H9 (cell line): ENCODE results near the gene FBP2. TPM values are rescaled to one million over a fixed set of nuclear protein-coding genes. Genes with fewer than 3 reads are reported as not detected.

Experiments used
- DNase-seq: peaks from one replicate; pipeline ENCODE4 v3.0.0-alpha.2; 2017
- H2AFZ ChIP-seq: one replicate; pipeline ENCODE4 v1.6.1; 2013; ENCODE audit warnings: mild to moderate bottlenecking, low read length, control low read depth, moderate library complexity
- H2AK5ac ChIP-seq: 2 replicates; pipeline ENCODE4 v1.6.1; 2013; ENCODE audit warnings: low read length, control low read depth, mixed read lengths; ENCODE audit not compliant: insufficient read length
- H2BK120ac ChIP-seq: one replicate; pipeline ENCODE4 v1.6.1; 2013; ENCODE audit warnings: low read depth, mild to moderate bottlenecking, low read length, control low read depth, inconsistent platforms; ENCODE audit not compliant: poor library complexity, severe bottlenecking
- H2BK12ac ChIP-seq: 2 replicates; pipeline ENCODE4 v1.6.1; 2013; ENCODE audit warnings: low read length, control low read depth, mixed read lengths, low read depth; ENCODE audit not compliant: insufficient read length
- H2BK15ac ChIP-seq: 2 replicates; pipeline ENCODE4 v1.6.1; 2013; ENCODE audit warnings: low read depth, low read length, control low read depth
- H2BK20ac ChIP-seq: one replicate; pipeline ENCODE4 v1.6.1; 2013; ENCODE audit warnings: low read depth, mild to moderate bottlenecking, low read length, control low read depth, inconsistent platforms; ENCODE audit not compliant: poor library complexity, severe bottlenecking
- H2BK5ac ChIP-seq: 2 replicates; pipeline ENCODE4 v1.6.1; 2013; ENCODE audit warnings: low read length, control low read depth, mixed read lengths; ENCODE audit not compliant: insufficient read length
- H3K14ac ChIP-seq: 2 replicates; pipeline ENCODE4 v1.6.1; 2013; ENCODE audit warnings: low read length, control low read depth; ENCODE audit not compliant: insufficient read depth
- H3K18ac ChIP-seq: 2 replicates; pipeline ENCODE4 v1.6.1; 2013; ENCODE audit warnings: low read depth, mild to moderate bottlenecking, mixed read lengths, low read length, control low read depth; ENCODE audit not compliant: insufficient read length
- H3K23ac ChIP-seq: 2 replicates; pipeline ENCODE4 v1.6.1; 2013; ENCODE audit warnings: low read length, control low read depth, mixed read lengths, low read depth; ENCODE audit not compliant: insufficient read length
- H3K23me2 ChIP-seq: 2 replicates; pipeline ENCODE4 v1.6.1; 2013; ENCODE audit warnings: low read depth, mild to moderate bottlenecking, mixed read lengths, low read length, control low read depth; ENCODE audit not compliant: insufficient read length, poor library complexity, severe bottlenecking
- H3K27ac ChIP-seq: 2 replicates; pipeline ENCODE4 v1.5.1; 2013; ENCODE audit warnings: low read length, control low read depth, mixed read lengths, low read depth; ENCODE audit not compliant: insufficient read length
- H3K27me3 ChIP-seq: 2 replicates; pipeline ENCODE4 v1.6.1; 2013; ENCODE audit warnings: low read length, control low read depth, inconsistent platforms; ENCODE audit not compliant: insufficient read depth
- H3K4ac ChIP-seq: 2 replicates; pipeline ENCODE4 v1.6.1; 2013; ENCODE audit warnings: low read depth, mild to moderate bottlenecking, control low read depth, inconsistent platforms, low read length, moderate library complexity
- H3K4me1 ChIP-seq: 2 replicates; pipeline ENCODE4 v1.6.1; 2013; ENCODE audit warnings: low read length, control low read depth, inconsistent platforms; ENCODE audit not compliant: insufficient read depth
- H3K4me2 ChIP-seq: 2 replicates; pipeline ENCODE4 v1.6.1; 2013; ENCODE audit warnings: low read length, control low read depth, mixed read lengths; ENCODE audit not compliant: insufficient read length, insufficient read depth
- H3K56ac ChIP-seq: 2 replicates; pipeline ENCODE4 v1.6.1; 2013; ENCODE audit warnings: low read depth, mild to moderate bottlenecking, mixed read lengths, low read length, control low read depth; ENCODE audit not compliant: insufficient read length
- H3K79me1 ChIP-seq: 2 replicates; pipeline ENCODE4 v1.6.1; 2013; ENCODE audit warnings: low read depth, mild to moderate bottlenecking, moderate library complexity, low read length, control low read depth, inconsistent platforms; ENCODE audit not compliant: insufficient read depth, poor library complexity, severe bottlenecking
- H3K79me2 ChIP-seq: 2 replicates; pipeline ENCODE4 v1.6.1; 2013; ENCODE audit warnings: low read length, control low read depth, inconsistent platforms; ENCODE audit not compliant: insufficient read depth
- H3K9ac ChIP-seq: 2 replicates; pipeline ENCODE4 v1.6.1; 2013; ENCODE audit warnings: low read length, control low read depth, mixed read lengths; ENCODE audit not compliant: insufficient read length; ENCODE audit errors: extremely low read depth
- H3K9me3 ChIP-seq: one replicate; pipeline ENCODE4 v1.6.1; 2013; ENCODE audit warnings: low read depth, low read length, inconsistent platforms; ENCODE audit not compliant: control insufficient read depth
- H3T11ph ChIP-seq: one replicate; pipeline ENCODE4 v1.6.1; 2013; ENCODE audit warnings: mild to moderate bottlenecking, low read length, control low read depth, inconsistent platforms
- H4K20me1 ChIP-seq: one replicate; pipeline ENCODE4 v1.6.1; 2013; ENCODE audit not compliant: control insufficient read depth, insufficient read length, insufficient read depth
- H4K5ac ChIP-seq: 2 replicates; pipeline ENCODE4 v1.6.1; 2013; ENCODE audit warnings: low read depth, mild to moderate bottlenecking, mixed read lengths, low read length, control low read depth; ENCODE audit not compliant: insufficient read length
- H4K8ac ChIP-seq: replicated peaks from 2 replicates; pipeline ENCODE4 v1.6.1; 2013; ENCODE audit warnings: low read length, control low read depth, mixed read lengths, low read depth; ENCODE audit not compliant: insufficient read length
- H4K91ac ChIP-seq: 2 replicates; pipeline ENCODE4 v1.6.1; 2013; ENCODE audit warnings: low read depth, mild to moderate bottlenecking, moderate library complexity, mixed read lengths, low read length, control low read depth; ENCODE audit not compliant: insufficient read length
- H3K27ac Mint-ChIP-seq, 3 experiments: 2 replicates in 2 of 3; 3 replicates in 1 of 3; pipeline ENCODE4 v1.8.0; 2020 to 2021; ENCODE audit warnings: mixed read lengths in 3 of 3, mild to moderate bottlenecking in 1 of 3, moderate library complexity in 1 of 3
- H3K27me3 Mint-ChIP-seq: 2 replicates; pipeline ENCODE4 v1.8.0; 2021; ENCODE audit warnings: low read depth, mild to moderate bottlenecking, moderate library complexity, mixed read lengths
- H3K36me3 Mint-ChIP-seq, 3 experiments: 2 replicates in 2 of 3; 3 replicates in 1 of 3; pipeline ENCODE4 v1.8.0; 2020 to 2021; ENCODE audit warnings: low read depth in 3 of 3, mixed read lengths in 3 of 3; ENCODE audit not compliant: insufficient read depth in 1 of 3
- H3K4me1 Mint-ChIP-seq, 2 experiments: 2 replicates each; pipeline ENCODE4 v1.8.0; 2020; ENCODE audit warnings: mixed read lengths in 2 of 2
- H3K4me3 Mint-ChIP-seq, 2 experiments: 2 replicates in 1 of 2; 3 replicates in 1 of 2; pipeline ENCODE4 v1.8.0; 2020 to 2021; ENCODE audit warnings: mild to moderate bottlenecking in 2 of 2, mixed read lengths in 2 of 2, moderate library complexity in 1 of 2
- H3K9me3 Mint-ChIP-seq, 2 experiments: 2 replicates in 1 of 2; 3 replicates in 1 of 2; pipeline ENCODE4 v1.8.0; 2020; ENCODE audit warnings: mild to moderate bottlenecking in 2 of 2, mixed read lengths in 2 of 2, moderate library complexity in 1 of 2
- WGBS: extraction: QIAGEN DNeasy Blood & Tissue Kit; methylation state at CpG from one replicate; pipeline ENCODE4 v1.1.7; 2013; ENCODE audit warnings: missing lambda C conversion rate, low lambda C conversion rate, mixed read lengths; ENCODE audit not compliant: insufficient read length; ENCODE audit errors: extremely low coverage; 5-methylcytosine and 5-hydroxymethylcytosine counted together
- total RNA-seq: library from RNA; stranded (reverse); gene quantifications from 2 replicates; pipeline ENCODE4 v1.2.1, GENCODE V29; 2021
- TF ChIP-seq, protein P1 (sequence below): fragments of 200-600 bp; sonication (generic); conservative IDR thresholded peaks from 3 replicates; pipeline ENCODE4 v1.8.0; 2021; ENCODE audit warnings: antibody characterized with exemption, mild to moderate bottlenecking

FBP2 gene
- total RNA-seq, 1 experiment from 2014 or later: not detected

DNA sequence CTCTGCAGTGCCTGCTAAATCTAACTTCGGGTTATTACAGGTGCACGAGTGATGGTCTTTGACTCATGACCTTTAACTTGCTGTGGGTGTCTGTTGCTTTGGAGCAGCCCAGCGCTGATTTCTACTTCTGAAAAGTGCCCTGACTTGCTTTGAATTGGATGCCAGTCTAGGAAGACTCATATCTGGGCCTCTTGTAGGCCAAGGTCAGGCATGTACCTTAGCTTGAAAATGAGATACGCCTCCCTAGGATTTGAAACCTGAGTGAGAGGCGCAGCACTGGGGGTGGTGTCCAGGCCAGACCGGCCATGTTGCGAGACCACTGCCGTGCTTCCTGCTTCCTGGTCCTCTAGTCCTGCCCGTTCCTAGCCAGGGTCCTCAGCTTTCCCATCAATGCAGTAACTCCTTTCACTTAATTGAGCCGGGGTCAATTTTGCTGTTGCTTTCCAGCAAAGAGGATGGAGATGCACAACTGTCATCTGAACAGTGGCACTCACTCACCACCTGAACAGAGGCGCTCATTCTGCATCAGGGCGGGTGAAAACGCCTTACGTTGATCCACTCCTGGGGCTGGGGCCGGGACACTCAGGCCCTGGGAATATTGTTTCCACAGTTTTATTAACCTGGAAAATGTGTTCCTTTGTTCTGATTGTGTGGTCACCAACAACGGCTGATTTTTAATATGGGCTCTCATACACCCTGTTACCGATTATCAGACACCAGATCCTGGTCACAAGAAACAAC, 24.5 kb downstream of the FBP2 start:
- no peaks in the 10 kb centered on the region for H3K9me3 ChIP-seq
- no peak overlapping the region for H3K23ac ChIP-seq
- Mint-ChIP-seq H3K4me1 (peaks cover 15% of the 10 kb centered on the region in 2 experiments), H3K27ac (peak overlapping the region in 1 of 3 experiments; percentile 48; a peak in 1 of 7 replicates), H3K9me3 (no peaks in the 10 kb centered on the region; a peak in 2 of 5 replicates), H3K4me3 (no peak overlapping the region), H3K27me3 (peaks cover 14% of the 10 kb centered on the region), H3K36me3 (peaks cover 2 to 5% (median 3%) of the 10 kb centered on the region in 3 experiments; a peak in 6 of 7 replicates)
- H3K79me1 ChIP-seq: no peaks in the 10 kb centered on the region
- no peaks in the 10 kb centered on the region; the same call in 1 of the 2 replicates for H3K4me1 ChIP-seq
- no peaks in the 10 kb centered on the region for H3K27me3 ChIP-seq
- no peak overlapping the region for H2AFZ ChIP-seq
- no peak overlapping the region for H2BK5ac ChIP-seq
- no peak overlapping the region for H3K4ac ChIP-seq
- no peak overlapping the region for H2BK15ac ChIP-seq
- H3K79me2 ChIP-seq: no peaks in the 10 kb centered on the region
- DNase-seq: no peak
- H3K23me2 ChIP-seq: no peaks in the 10 kb centered on the region
- no peak overlapping the region for H3K14ac ChIP-seq
- no peak overlapping the region for H4K8ac ChIP-seq
- H3K27ac ChIP-seq: no peak overlapping the region
- no peak overlapping the region for H4K5ac ChIP-seq
- H4K20me1 ChIP-seq: no peaks in the 10 kb centered on the region
- H4K91ac ChIP-seq: no peak overlapping the region
- TF ChIP-seq, protein P1, sequence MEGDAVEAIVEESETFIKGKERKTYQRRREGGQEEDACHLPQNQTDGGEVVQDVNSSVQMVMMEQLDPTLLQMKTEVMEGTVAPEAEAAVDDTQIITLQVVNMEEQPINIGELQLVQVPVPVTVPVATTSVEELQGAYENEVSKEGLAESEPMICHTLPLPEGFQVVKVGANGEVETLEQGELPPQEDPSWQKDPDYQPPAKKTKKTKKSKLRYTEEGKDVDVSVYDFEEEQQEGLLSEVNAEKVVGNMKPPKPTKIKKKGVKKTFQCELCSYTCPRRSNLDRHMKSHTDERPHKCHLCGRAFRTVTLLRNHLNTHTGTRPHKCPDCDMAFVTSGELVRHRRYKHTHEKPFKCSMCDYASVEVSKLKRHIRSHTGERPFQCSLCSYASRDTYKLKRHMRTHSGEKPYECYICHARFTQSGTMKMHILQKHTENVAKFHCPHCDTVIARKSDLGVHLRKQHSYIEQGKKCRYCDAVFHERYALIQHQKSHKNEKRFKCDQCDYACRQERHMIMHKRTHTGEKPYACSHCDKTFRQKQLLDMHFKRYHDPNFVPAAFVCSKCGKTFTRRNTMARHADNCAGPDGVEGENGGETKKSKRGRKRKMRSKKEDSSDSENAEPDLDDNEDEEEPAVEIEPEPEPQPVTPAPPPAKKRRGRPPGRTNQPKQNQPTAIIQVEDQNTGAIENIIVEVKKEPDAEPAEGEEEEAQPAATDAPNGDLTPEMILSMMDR: no peak
- no peak overlapping the region for H3K4me2 ChIP-seq
- H2BK20ac ChIP-seq: no peak overlapping the region
- no peak overlapping the region for H3K9ac ChIP-seq
- no CpG with 5 or more reads among the region's 17 CpGs for WGBS
- no peak overlapping the region for H3K56ac ChIP-seq
- H3K18ac ChIP-seq: no peak overlapping the region
- H2BK12ac ChIP-seq: no peak overlapping the region
- no peak overlapping the region for H3T11ph ChIP-seq
- no peak overlapping the region for H2BK120ac ChIP-seq
- H2AK5ac ChIP-seq: no peak overlapping the region
